ENCODE results near the gene CEACAM20. TPM values are rescaled to one million over a fixed set of nuclear protein-coding genes. Genes with fewer than 3 reads are reported as not detected.

CEACAM20 gene
- polyA plus RNA-seq, 3 donors = not detected

DNA sequence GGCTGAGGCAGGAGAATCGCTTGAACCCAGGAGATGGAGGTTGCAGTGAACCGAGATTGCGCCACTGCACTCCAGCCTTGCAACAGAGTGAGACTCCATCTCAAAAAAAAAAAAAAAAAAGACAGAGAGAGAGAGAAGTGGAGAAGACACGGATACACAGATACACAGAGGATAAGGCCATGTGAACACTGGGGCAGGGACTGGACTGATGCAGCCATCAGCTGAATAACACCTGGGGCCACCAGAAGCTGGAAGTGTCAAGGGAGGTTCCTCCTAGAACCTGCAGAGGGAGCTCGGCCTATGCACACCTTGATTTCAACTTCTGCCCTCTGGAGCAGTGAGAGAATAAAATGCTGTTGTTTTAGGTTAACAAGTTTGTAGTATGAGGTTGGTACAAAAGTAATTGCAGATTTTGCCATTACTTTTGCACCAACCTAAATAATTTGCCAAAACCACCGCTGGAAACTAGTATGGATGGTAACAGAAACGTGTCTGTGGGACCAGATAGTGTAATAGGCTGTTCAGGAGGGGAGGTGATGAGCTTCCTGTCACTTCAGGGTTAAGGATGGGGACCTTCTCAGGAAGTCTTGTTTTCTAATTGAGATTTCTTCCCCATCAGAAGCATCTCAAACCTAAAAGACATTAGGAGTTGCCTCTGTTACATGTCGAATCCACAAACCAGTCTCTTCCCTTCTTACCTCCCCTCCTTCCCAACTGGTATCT lies 47.5 kb upstream of the CEACAM20 start:
- WGBS (ENCODE audit: insufficient coverage) = no CpG with 5 or more reads among the region's 8 CpGs
- no peak overlapping the region for H3K4me2 ChIP-seq (replicated peaks; ENCODE audit: extremely low read depth, low read length, poor library complexity, severe bottlenecking)
- no peaks in the 10 kb centered on the region for H3K79me2 ChIP-seq (ENCODE audit: insufficient read depth, low read length)

More for the DNA sequence above, 47.5 kb upstream of the CEACAM20 start:
- H3K4me1 ChIP-seq (ENCODE audit: control insufficient read depth in 1 of 2, insufficient read depth in 2 of 2, low read length in 2 of 2) = peaks cover 5 to 10% of the 10 kb centered on the region in 2 donors
- Mint-ChIP-seq H3K27me3 (ENCODE audit: low read depth in 3 of 3) (peaks cover 2 to 11% (median 9%) of the 10 kb centered on the region in 3 donors), H3K4me1 (peaks cover 7% of the 10 kb centered on the region), H3K4me3 (no peak overlapping the region), H3K9me3 (peaks cover 0 to 8% (median 5%) of the 10 kb centered on the region in 7 donors), H3K27ac (peak overlapping the region in 2 of 7 donors; percentile 17 to 55), H3K36me3 (no peaks in the 10 kb centered on the region)
- peak; percentile 74 for TF ChIP-seq CTCF (IDR thresholded peaks at IDR 0.05)
- no peaks in the 10 kb centered on the region for H3K27me3 ChIP-seq (ENCODE audit: control insufficient read depth in 2 of 2, insufficient read depth in 2 of 2, low read length in 2 of 2)
- H3K9ac ChIP-seq (ENCODE audit: insufficient read depth, low read length, poor library complexity, severe bottlenecking) = no peak overlapping the region
- no peak overlapping the region for H2AFZ ChIP-seq (ENCODE audit: insufficient read depth, low read depth, low read length, poor library complexity, severe bottlenecking)
- intact Hi-C loops (cut with micrococcal nuclease) = loop anchor here (10.0 kb wide), 3 partner anchors 138 to 268 kb away; partner anchors contain the start of gene NECTIN2 (in 2 of the 2)
- no peak overlapping the region for H3K4me3 ChIP-seq (replicated peaks in 1 of 3; ENCODE audit: low read depth in 2 of 3, low read length in 3 of 3)
- no peaks in the 10 kb centered on the region for H4K20me1 ChIP-seq (ENCODE audit: insufficient read depth, low read length)
- no peaks in the 10 kb centered on the region for H3K36me3 ChIP-seq (replicated peaks in 1 of 2; ENCODE audit: control insufficient read depth in 1 of 2, insufficient read depth in 2 of 2, low read length in 2 of 2)
- no peak overlapping the region for H3K27ac ChIP-seq (ENCODE audit: low read depth in 1 of 2, low read length in 2 of 2)
- H3K9me3 ChIP-seq (replicated peaks in 1 of 2; ENCODE audit: control insufficient read depth in 1 of 2, insufficient read depth in 1 of 2, low read length in 2 of 2) = peaks cover 0 to 4% of the 10 kb centered on the region in 2 donors
- DNase-seq = peak in 2 of 3 donors; percentile 1 to 49
